ENCODE results near the gene UIMC1.

DNA sequence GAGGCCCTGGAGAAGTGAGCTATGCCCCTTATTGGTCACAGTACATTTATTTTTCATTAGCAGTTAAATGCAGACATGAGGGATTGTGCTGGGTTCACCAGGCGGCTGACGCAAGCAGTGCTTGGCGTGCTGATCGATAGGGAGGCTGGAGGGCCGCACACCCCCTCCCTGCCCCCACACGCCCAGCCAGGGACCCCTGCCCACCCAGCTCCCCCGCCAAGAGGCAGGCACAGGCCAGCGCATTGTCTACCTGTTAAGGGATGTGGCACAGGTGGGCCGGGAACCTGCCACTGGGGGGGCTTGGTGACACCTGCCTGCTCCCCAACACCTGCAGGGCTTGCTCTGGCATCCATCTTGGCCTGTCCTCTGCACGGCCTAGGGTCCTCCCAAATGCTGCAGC, 146.7 kb downstream of the UIMC1 start:
- TF ChIP-seq CTCF (conservative IDR thresholded peaks at IDR 0.05; ENCODE audit: low read length) (no peak), EZH2phosphoT487 (IDR thresholded peaks at IDR 0.05; ENCODE audit: borderline replicate concordance) (no peak)
